ENCODE measurements around the gene DNAH10. TPM values are rescaled to one million over a fixed set of nuclear protein-coding genes. Genes with fewer than 3 reads are reported as not detected.

Gene DNAH10
- total and polyA plus RNA-seq, 2 of the 4 experiments (the other 2 are of a cell fraction): 0.18 to 0.22 TPM

DNA sequence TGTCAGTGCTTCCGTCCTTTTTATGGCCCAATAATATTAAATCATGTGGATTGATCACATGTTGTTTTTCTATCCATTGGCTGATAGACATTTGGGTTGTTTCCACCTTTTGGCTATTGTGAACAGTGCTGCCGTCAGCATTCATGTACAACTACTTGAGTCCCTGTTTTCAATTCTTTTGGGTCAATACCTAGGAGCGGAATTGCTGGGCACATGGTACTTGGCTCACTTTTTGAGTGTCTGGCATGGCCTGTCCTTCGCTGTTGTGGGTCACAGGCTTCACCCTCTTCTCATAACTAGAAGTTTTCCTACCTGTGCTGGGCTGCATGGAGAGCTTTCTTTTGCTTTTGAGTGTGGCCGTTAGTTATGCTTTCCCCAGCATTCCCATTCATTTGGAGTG lies 72.7 kb downstream of the DNAH10 start:
- dilution Hi-C loops (cut with HindIII; ENCODE audit: low sequenced_read_pairs, unreplicated experiment): no loop called here
- WGBS, 2 experiments (ENCODE audit: extremely low coverage in 2 of 2, insufficient read length in 1 of 2): 67% methylated on average over 1 of the region's 5 CpGs; no CpG with 5 or more reads in 1 of the 2 experiments

More for the DNA sequence above, 72.7 kb downstream of the DNAH10 start:
- H2BK20ac ChIP-seq (ENCODE audit: low read depth, low read length): no peak overlapping the region
- H2BK120ac ChIP-seq (ENCODE audit: low read depth, low read length): no peak overlapping the region
- in situ Hi-C loops (cut with MboI; ENCODE audit: low sequenced_read_pairs): no loop called here
- H3K9me3 ChIP-seq (ENCODE audit: control insufficient read depth, insufficient read depth, low read length): peaks cover 6% of the 10 kb centered on the region
- H3K14ac ChIP-seq (replicated peaks; ENCODE audit: low read depth, low read length): no peak overlapping the region
- H3K36me3 ChIP-seq (ENCODE audit: control insufficient read depth, insufficient read depth, low read length): no peaks in the 10 kb centered on the region
- no peak overlapping the region for H3K4ac ChIP-seq (ENCODE audit: low read depth, low read length)
- DNase-seq (no peak), ATAC-seq (ENCODE audit: low read depth) (no peak)
- H3K4me3 ChIP-seq (ENCODE audit: insufficient read depth, low read depth, low read length): no peak overlapping the region
- H2BK15ac ChIP-seq (ENCODE audit: low read depth, low read length): no peak overlapping the region
- no peaks in the 10 kb centered on the region for H3K4me1 ChIP-seq (ENCODE audit: control insufficient read depth, insufficient read depth, low read length)
- no peak for TF ChIP-seq MAZ (IDR thresholded peaks at IDR 0.05; ENCODE audit: borderline replicate concordance, low read depth, low read length)
- no peak for TF ChIP-seq MAFK (IDR thresholded peaks at IDR 0.05; ENCODE audit: low read depth, low read length)
- TF ChIP-seq ELK1 (IDR thresholded peaks at IDR 0.05; ENCODE audit: borderline replicate concordance, low read depth, low read length): no peak
- no peak for TF ChIP-seq CHD1 (IDR thresholded peaks at IDR 0.05; ENCODE audit: low read depth, low read length)
- TF ChIP-seq BHLHE40 (IDR thresholded peaks at IDR 0.05; ENCODE audit: low read depth, low read length): no peak
- no peak for TF ChIP-seq RCOR1 (IDR thresholded peaks at IDR 0.05; ENCODE audit: insufficient replicate concordance, low read length)
- TF ChIP-seq MXI1 (IDR thresholded peaks at IDR 0.05; ENCODE audit: borderline replicate concordance, low read depth, low read length): no peak
- TF ChIP-seq SMC3 (IDR thresholded peaks at IDR 0.05; ENCODE audit: low read depth, low read length): no peak
- TF ChIP-seq CTCF (conservative IDR thresholded peaks at IDR 0.05; ENCODE audit: low read depth, low read length): no peak
- TF ChIP-seq USF2 (IDR thresholded peaks at IDR 0.05; ENCODE audit: low read depth, low read length): no peak
- H4K5ac ChIP-seq (ENCODE audit: low read depth, low read length): no peak overlapping the region
- no peak overlapping the region for H2AFZ ChIP-seq (replicated peaks; ENCODE audit: low read length, poor library complexity)
- no peak overlapping the region for H3K18ac ChIP-seq (ENCODE audit: low read depth, low read length)
- no TSS peak for BruUV-seq (replicated peaks)
- H4K8ac ChIP-seq (ENCODE audit: low read depth in 2 of 2, low read length in 2 of 2): no peak overlapping the region
- no peaks in the 10 kb centered on the region for H3K9me1 ChIP-seq (ENCODE audit: insufficient read depth, low read length)
- POLR2A ChIA-PET (ENCODE audit: unreplicated experiment): no interaction called here
- no peak overlapping the region for H3K9ac ChIP-seq (ENCODE audit: low read depth, low read length)
- no peak overlapping the region for H2BK5ac ChIP-seq (ENCODE audit: low read depth, low read length, poor library complexity, severe bottlenecking)
- no peaks in the 10 kb centered on the region for H4K20me1 ChIP-seq (ENCODE audit: insufficient read depth, low read length)
- H2AK9ac ChIP-seq (replicated peaks; ENCODE audit: low read depth, low read length, poor library complexity): no peak overlapping the region
- no peaks in the 10 kb centered on the region for H3K79me1 ChIP-seq (ENCODE audit: low read depth in 1 of 2, low read length in 2 of 2)
- no peak overlapping the region for H3K23ac ChIP-seq (ENCODE audit: low read depth, low read length)
- no peak overlapping the region for H3K4me2 ChIP-seq (ENCODE audit: low read depth, low read length)
- no peak overlapping the region for H3K27ac ChIP-seq (ENCODE audit: insufficient read depth, low read length)
- peaks cover 8% of the 10 kb centered on the region for H3K27me3 ChIP-seq (ENCODE audit: control insufficient read depth, insufficient read depth, low read length)
- no peak overlapping the region for H2AK5ac ChIP-seq (ENCODE audit: low read depth, low read length)
- H3K56ac ChIP-seq (ENCODE audit: extremely low read depth, insufficient read depth, low read length): no peak overlapping the region
- H4K91ac ChIP-seq (ENCODE audit: insufficient read depth, low read depth, low read length): no peak overlapping the region
- CTCF ChIA-PET: no interaction called here
- intact Hi-C loops (cut with micrococcal nuclease): no loop called here
